ENCODE measurements around the gene INTS3. TPM values are rescaled to one million over a fixed set of nuclear protein-coding genes. Genes with fewer than 3 reads are reported as not detected.

INTS3 gene
- total RNA-seq = 10 to 100 TPM; 39.3 to 40.4 TPM

GRCh38 chr1:153727463-153728304, at the start of gene INTS3:
Gene INTS3, plus strand, starts transcription at chr1:153728050. Its CDS starts 585 bp downstream, at chr1:153728635.
- H3K36me3 Mint-ChIP-seq (ENCODE audit: low read depth) = peaks cover 5% of the 10 kb centered on the region
- no peaks in the 10 kb centered on the region for H3K9me3 Mint-ChIP-seq
- CTCF ChIA-PET = interaction anchor here (1.0 kb wide), 1 partner anchor 259 kb away, joined by 3 read pairs; no protein-coding TSS in a partner anchor
- intact Hi-C loops (cut with micrococcal nuclease) = loop anchor here (1.0 to 5.0 kb wide), 4 partner anchors 56 to 265 kb away; partner anchors contain the start of genes CRTC2, RPS27 and S100A2
- H3K27ac Mint-ChIP-seq = peak within 1 kb of the TSS; percentile 95
- DNase-seq = peak; percentile 100
- H3K4me3 Mint-ChIP-seq = peak within 1 kb of the TSS; percentile 97
- H3K27me3 Mint-ChIP-seq (ENCODE audit: low read depth) = no peaks in the 10 kb centered on the region
- peaks cover 39% of the 10 kb centered on the region for H3K4me1 Mint-ChIP-seq (ENCODE audit: low read depth)

DNA sequence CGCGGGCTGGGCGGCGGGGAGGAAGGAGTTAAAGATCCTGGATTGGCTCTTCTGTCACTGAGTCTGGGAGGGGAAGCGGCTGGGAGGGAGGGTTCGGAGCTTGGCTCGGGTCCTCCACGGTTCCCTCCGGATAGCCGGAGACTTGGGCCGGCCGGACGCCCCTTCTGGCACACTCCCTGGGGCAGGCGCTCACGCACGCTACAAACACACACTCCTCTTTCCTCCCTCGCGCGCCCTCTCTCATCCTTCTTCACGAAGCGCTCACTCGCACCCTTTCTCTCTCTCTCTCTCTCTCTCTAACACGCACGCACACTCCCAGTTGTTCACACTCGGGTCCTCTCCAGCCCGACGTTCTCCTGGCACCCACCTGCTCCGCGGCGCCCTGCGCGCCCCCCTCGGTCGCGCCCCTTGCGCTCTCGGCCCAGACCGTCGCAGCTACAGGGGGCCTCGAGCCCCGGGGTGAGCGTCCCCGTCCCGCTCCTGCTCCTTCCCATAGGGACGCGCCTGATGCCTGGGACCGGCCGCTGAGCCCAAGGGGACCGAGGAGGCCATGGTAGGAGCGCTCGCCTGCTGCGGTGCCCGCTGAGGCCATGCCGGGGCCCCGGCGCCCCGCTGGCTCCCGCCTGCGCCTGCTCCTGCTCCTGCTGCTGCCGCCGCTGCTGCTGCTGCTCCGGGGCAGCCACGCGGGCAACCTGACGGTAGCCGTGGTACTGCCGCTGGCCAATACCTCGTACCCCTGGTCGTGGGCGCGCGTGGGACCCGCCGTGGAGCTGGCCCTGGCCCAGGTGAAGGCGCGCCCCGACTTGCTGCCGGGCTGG, 49.1 kb upstream of the INTS3 start, which contains the start of gene NPR1:
NPR1 (plus strand) TSS at position 170 of the 818 bp plus-strand sequence; CDS start at position 591, 421 bp downstream.
- Mint-ChIP-seq H3K36me3 (ENCODE audit: low read depth) (no peaks in the 10 kb centered on the region), H3K27me3 (ENCODE audit: low read depth) (peaks cover 31% of the 10 kb centered on the region), H3K4me1 (ENCODE audit: low read depth) (peaks cover 18% of the 10 kb centered on the region), H3K4me3 (peak within 1 kb of the TSS; percentile 71), H3K27ac (no peak within 1 kb of the TSS), H3K9me3 (no peaks in the 10 kb centered on the region)
- CTCF ChIA-PET = interaction anchor here (0.6 to 5.7 kb wide), 11 partner anchors 33 to 1647 kb away, joined by 3 to 52 read pairs (median 3); partner anchors contain the start of genes RAB13 and SLC27A3
- intact Hi-C loops (cut with micrococcal nuclease) = loop anchor here (5.0 to 10.0 kb wide), 2 partner anchors 119 to 476 kb away; partner anchors contain the start of gene NUP210L
- DNase-seq = peak; percentile 40

GRCh38 chr1:153679337-153680119, 48.3 kb upstream of the INTS3 start:
- no peaks in the 10 kb centered on the region for H3K9me3 Mint-ChIP-seq

GRCh38 chr1:153680120-153680403, 47.8 kb upstream of the INTS3 start:
- no peak overlapping the region for H3K27ac Mint-ChIP-seq
- peaks cover 18% of the 10 kb centered on the region for H3K4me1 Mint-ChIP-seq (ENCODE audit: low read depth)
- H3K27me3 Mint-ChIP-seq (ENCODE audit: low read depth) = peaks cover 31% of the 10 kb centered on the region

More at GRCh38 chr1:153679337-153680119, 48.3 kb upstream of the INTS3 start:
- CTCF ChIA-PET = interaction anchor here (0.7 to 5.7 kb wide), 4 partner anchors 55 to 1648 kb away, joined by 3 to 52 read pairs (median 3); partner anchors contain the start of gene SLC27A3
- Mint-ChIP-seq H3K4me3 (peak overlapping the region; percentile 37), H3K4me1 (ENCODE audit: low read depth) (peaks cover 18% of the 10 kb centered on the region), H3K27me3 (ENCODE audit: low read depth) (peaks cover 31% of the 10 kb centered on the region), H3K36me3 (ENCODE audit: low read depth) (no peaks in the 10 kb centered on the region), H3K27ac (no peak overlapping the region)
- DNase-seq = no peak
- intact Hi-C loops (cut with micrococcal nuclease) = loop anchor here (5.0 to 10.0 kb wide), 2 partner anchors 118 to 475 kb away; partner anchors contain the start of gene NUP210L

DNA sequence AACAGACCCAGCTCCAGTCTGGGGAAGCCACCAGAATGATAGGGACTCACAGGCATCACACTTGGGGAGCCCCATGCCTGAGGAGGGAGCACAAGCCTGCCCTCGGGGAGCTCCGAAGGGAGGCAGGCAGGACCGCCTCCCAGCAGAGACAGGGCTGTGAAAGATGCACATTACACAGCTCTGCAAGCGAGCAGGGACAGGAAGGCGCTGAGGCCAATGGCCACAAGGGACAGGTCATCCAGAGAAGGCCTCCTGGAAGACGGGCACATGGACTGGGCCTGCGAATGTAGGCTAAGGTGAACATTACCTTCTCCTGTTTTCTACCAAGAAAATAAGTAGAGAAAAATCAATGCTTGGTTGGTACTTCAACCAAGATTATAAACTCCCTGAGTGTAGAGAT, 45.1 kb upstream of the INTS3 start:
- CTCF ChIA-PET = no interaction called here
- no peak overlapping the region for H3K4me3 Mint-ChIP-seq
- H3K9me3 Mint-ChIP-seq = no peaks in the 10 kb centered on the region
- no peak overlapping the region for H3K27ac Mint-ChIP-seq
- peaks cover 15% of the 10 kb centered on the region for H3K4me1 Mint-ChIP-seq (ENCODE audit: low read depth)
- intact Hi-C loops (cut with micrococcal nuclease) = no loop called here
- no peak for DNase-seq
- no peaks in the 10 kb centered on the region for H3K36me3 Mint-ChIP-seq (ENCODE audit: low read depth)
- peaks cover 27% of the 10 kb centered on the region for H3K27me3 Mint-ChIP-seq (ENCODE audit: low read depth)

More at GRCh38 chr1:153680120-153680403, 47.8 kb upstream of the INTS3 start:
- no peaks in the 10 kb centered on the region for H3K9me3 Mint-ChIP-seq
- H3K36me3 Mint-ChIP-seq (ENCODE audit: low read depth) = no peaks in the 10 kb centered on the region
- DNase-seq = no peak
- H3K4me3 Mint-ChIP-seq = no peak overlapping the region
- CTCF ChIA-PET = interaction anchor here (1.3 to 5.7 kb wide), 2 partner anchors 54 to 71 kb away, joined by 3 to 52 read pairs; no protein-coding TSS in a partner anchor
- intact Hi-C loops (cut with micrococcal nuclease) = no loop called here

DNA sequence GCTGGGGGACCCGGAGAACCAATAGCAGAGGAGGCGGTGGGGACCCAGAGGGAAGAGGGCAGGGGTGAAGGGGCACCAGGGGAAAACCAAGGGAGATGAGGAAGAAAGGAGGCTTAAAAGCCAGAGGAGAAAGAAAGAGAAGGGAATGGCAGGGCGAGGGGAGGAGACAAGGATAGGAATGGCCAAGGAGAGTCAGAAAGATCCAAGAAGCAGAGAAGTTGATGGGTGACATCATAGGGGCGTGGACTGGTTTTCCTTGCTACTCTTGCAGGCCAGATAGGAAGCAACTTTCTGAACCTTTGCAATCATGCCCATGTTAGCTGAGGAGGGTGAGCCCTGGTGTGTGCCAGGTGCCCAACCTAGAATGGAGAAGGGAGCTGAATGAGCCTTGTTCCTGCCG, 44.0 kb upstream of the INTS3 start:
- DNase-seq = no peak
- Mint-ChIP-seq H3K27me3 (ENCODE audit: low read depth) (peaks cover 16% of the 10 kb centered on the region), H3K4me1 (ENCODE audit: low read depth) (peaks cover 5% of the 10 kb centered on the region), H3K9me3 (no peaks in the 10 kb centered on the region), H3K27ac (no peak overlapping the region), H3K36me3 (ENCODE audit: low read depth) (no peaks in the 10 kb centered on the region), H3K4me3 (no peak overlapping the region)
- CTCF ChIA-PET = no interaction called here
- intact Hi-C loops (cut with micrococcal nuclease) = no loop called here

DNA sequence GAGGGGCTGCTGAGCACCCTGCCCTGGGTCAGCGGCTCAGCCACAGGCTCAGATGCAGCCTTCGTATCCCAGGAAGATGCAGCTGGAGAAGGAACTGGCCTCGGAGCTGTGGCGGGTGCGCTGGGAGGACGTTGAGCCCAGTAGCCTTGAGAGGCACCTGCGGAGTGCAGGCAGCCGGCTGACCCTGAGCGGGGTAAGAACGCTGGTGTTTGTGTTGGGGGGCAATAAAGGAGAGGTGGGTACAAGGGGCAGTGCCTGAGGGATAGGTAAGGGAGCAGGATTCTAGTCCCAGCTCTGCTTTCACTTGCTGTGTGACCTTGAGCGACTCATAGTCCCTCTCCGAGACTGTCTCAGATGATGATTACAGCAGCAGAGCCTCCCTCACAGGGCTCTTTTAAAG, 43.0 kb upstream of the INTS3 start:
- DNase-seq = no peak
- Mint-ChIP-seq H3K27ac (no peak overlapping the region), H3K4me1 (ENCODE audit: low read depth) (peaks cover under 1% of the 10 kb centered on the region), H3K27me3 (ENCODE audit: low read depth) (peaks cover 12% of the 10 kb centered on the region), H3K4me3 (no peak overlapping the region), H3K9me3 (no peaks in the 10 kb centered on the region), H3K36me3 (ENCODE audit: low read depth) (no peaks in the 10 kb centered on the region)
- CTCF ChIA-PET = no interaction called here
- intact Hi-C loops (cut with micrococcal nuclease) = no loop called here

- Mint-ChIP-seq H3K27ac (no peak overlapping the region), H3K27me3 (ENCODE audit: low read depth) (peaks cover 6% of the 10 kb centered on the region), H3K9me3 (no peaks in the 10 kb centered on the region), H3K36me3 (ENCODE audit: low read depth) (no peaks in the 10 kb centered on the region), H3K4me3 (no peak overlapping the region), H3K4me1 (ENCODE audit: low read depth) (peaks cover 4% of the 10 kb centered on the region)
- no peak for DNase-seq
- CTCF ChIA-PET = no interaction called here
- intact Hi-C loops (cut with micrococcal nuclease) = no loop called here
Observed at GRCh38 chr1:153685544-153686340, 42.1 kb upstream of the INTS3 start.

GRCh38 chr1:153687346-153688125, 40.3 kb upstream of the INTS3 start:
- DNase-seq = no peak
- Mint-ChIP-seq H3K27ac (no peak overlapping the region), H3K4me3 (no peak overlapping the region), H3K4me1 (ENCODE audit: low read depth) (peaks cover 9% of the 10 kb centered on the region), H3K36me3 (ENCODE audit: low read depth) (no peaks in the 10 kb centered on the region), H3K27me3 (ENCODE audit: low read depth) (peaks cover 2% of the 10 kb centered on the region), H3K9me3 (no peaks in the 10 kb centered on the region)
- CTCF ChIA-PET = interaction anchor here (0.5 kb wide), 1 partner anchor 176 kb away, joined by 3 read pairs; no protein-coding TSS in a partner anchor
- intact Hi-C loops (cut with micrococcal nuclease) = no loop called here

DNA sequence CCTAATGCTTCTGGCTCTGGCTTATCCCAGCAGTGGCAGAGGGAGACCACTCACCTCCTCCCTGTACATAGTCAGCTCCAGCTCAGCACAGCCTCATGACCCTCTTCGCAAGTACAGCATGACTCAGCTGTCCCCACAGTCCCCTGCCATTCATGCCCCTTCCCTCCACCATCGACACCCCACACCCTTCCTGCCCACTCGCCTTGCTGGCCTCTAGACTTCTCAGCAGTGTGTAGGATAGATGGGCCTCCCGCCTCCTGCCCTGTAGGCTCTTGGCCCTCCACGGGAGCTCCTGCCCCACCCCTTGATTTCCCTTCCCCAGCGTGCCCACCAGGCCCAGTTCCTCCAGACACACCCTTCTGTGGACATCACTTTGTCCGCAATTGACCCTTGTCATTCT, 39.6 kb upstream of the INTS3 start:
- no peaks in the 10 kb centered on the region for H3K36me3 Mint-ChIP-seq (ENCODE audit: low read depth)

More for the DNA sequence above, 39.6 kb upstream of the INTS3 start:
- CTCF ChIA-PET = no interaction called here
- H3K4me3 Mint-ChIP-seq = no peak overlapping the region
- H3K27ac Mint-ChIP-seq = no peak overlapping the region
- intact Hi-C loops (cut with micrococcal nuclease) = no loop called here
- peaks cover 9% of the 10 kb centered on the region for H3K4me1 Mint-ChIP-seq (ENCODE audit: low read depth)
- no peak for DNase-seq
- H3K9me3 Mint-ChIP-seq = no peaks in the 10 kb centered on the region
- H3K27me3 Mint-ChIP-seq (ENCODE audit: low read depth) = peaks cover 2% of the 10 kb centered on the region

All from activated naive CD4-positive, alpha-beta T cell treated with anti-CD3 and anti-CD28 coated beads for 36 hours (primary cell).